Hippocampal formation (tissue), 2 donors: ENCODE results near the gene FAM3B.
"Not testable (repeated sequence)": the region's sequence is repeated elsewhere in the genome, so short reads cannot be mapped to it uniquely, and the experiment has no call there.

Source experiments
- DNase-seq, 2 donors: peaks; one replicate each; lab custom pipeline; 2025; lab: John Stamatoyannopoulos, UW

FAM3B gene

DNA sequence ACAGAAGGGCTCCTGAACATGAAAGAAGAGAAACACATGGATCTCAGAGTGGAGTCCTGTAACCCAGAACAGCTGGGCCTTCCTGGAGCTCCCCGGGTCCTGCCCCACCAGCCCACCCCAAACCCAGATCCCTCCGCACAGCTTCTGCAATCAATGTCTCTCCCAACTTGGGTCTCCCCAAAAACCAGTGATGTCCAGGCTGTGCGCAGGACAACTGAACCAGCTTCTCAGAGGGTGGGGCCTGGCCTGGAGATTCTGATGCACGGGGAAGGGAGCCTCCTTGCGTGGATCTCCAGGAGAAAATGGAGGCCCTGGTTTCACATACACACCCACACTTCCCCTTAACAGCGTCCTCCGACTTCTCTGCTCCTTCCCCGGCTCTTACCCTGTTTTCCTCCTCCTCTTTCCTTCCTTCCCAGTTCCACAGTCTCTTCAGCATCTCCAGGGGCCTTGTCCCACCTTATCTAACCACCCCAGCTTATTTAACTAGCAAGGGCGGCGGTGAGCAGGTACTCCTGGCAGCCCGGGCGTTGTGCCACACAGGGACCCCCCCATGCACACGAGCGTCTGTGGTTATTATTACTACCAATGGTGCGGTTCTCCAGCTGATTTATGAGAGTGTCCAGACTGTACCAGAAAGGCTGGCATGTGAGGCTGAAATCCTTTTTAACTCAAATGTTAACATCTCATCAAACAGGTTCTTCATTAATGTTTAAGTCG, 34.0 kb downstream of the FAM3B start:
- DNase-seq = no peak

DNA sequence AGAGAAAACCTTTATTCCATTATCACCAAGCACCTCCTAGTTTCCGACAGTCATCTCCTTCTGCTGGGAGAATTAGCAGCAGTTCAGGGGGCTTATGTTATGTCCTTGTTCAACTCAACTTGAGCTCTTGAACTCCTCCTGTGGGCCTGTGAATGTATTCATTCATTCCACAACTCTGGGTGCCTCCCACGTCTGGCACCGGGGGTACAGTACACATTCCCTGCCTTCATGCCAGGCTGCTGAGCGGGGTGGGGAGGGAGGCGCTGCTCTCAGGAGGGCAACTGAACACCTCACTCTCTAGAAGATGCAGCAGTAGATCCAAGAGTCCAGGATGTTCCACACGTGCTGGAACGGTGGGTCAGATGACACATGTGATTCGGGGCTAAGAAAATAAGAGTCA, 40.9 kb downstream of the FAM3B start:
- DNase-seq = no peak

DNA sequence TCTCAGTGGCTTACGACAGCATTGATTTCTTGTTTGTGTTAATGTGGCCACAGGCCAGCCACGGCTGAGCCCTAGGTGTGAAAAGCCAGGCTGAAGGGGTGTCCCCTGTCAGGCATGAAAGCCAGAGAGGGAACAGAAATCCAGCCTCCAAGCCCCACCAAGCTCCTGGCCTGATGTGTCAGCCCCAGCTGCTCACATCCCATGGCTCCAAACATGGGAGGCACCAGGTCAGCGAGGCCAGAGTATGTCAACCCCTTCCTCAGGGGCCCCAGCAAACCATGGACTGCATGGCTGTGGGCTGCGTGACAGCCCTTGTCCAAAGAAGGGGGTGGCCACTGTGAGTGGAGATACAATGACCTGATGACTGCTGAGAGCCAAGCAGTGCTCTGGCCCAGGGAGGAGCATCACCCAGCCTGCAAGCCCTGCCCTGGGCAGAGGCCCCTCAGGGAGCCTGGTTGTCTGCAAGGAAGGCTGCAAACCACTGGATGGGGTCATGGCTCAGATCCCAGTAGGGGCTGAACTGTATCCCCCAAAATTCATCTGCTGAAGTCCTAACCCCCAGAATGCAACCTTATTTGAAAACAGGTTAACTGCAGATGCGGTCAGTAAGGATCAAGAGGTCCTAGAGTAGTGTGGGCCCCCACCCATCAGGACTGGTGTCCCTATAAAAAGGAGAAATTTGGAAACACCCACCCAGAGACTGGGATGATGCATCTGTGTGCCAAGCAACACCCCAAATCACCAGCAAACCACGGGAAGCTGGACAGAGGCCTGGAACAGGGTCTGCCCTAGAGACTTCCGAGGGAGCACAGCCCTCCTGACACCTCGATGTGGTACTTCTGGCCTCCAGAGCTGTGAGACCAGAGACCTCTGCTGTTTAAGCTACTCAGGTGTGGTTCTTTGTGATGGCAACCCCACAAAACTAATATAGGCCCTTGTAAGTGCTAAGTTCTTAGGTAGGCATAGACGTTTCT, 41.9 kb downstream of the FAM3B start:
- DNase-seq = no peak

DNA sequence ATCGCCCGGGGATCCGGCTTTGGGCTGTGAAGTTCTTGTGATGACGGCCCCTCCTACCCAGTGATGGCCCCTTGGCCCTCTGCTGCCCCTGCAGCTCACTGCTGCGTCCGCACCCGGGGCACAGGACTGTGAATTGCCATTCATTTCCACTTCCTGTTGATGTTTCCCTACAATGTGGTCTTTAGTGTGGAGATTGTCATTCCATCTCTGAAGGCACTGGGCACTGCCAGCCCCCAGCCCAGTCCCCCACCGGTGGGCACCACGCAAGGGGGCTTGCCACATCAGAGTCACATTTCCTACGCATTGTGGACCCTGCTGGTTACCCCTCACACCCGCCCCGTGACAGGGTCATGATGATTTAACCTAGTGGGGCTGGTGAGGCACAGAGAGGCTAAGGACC, 42.7 kb downstream of the FAM3B start:
- DNase-seq = no peak

DNA sequence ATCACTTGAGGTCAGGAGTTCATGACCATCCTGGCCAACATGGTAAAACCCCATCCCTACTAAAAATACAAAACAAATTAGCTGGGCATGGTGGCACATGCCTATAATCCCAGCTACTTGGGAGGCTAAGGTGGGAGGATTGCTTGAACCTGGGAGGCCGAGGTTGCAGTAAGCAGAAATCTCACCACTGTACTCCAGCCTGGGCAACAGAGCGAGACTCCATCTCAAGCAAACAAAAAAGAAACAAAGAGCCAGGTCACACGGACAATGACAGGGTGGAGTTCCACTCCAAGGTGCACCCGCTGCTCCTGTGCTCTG, 43.1 kb downstream of the FAM3B start:
- not testable (repeated sequence) for DNase-seq

DNA sequence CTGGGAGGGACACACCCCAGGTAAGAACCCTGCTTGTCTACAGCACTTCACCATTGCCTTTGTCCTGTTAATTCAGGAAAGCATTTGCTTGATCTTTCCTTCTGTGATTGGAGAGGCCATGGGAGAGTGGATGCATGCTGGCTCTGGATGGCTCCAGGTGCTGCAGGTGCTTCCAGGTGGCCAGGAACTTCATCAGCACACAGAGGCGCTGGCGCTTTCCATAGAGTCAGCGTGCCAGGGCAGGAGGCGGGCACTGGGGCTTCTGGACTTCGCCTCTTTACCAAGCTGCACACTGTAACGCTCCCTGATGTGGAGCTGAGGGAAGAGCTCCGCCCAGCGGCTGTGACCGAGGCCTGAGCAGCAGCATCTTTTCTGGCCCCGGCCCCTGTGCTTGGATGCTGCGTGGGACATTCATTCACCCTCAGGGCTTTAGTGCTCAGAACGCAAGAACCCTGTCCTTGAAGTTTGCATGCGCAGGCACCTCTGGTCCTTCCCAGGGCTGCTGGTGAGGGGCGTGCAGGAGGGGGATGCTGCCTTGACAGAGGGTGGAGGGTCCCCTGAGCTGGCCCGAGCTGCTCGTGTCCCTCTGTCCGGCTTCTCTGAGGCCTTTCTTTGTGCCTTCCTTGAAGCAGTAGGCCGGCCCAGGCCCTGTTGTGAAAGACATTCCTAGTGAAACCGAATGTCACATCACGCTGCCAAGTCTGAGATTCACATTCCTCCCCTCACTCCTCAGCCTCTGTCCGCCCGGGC, 43.6 kb downstream of the FAM3B start:
- DNase-seq = no peak

- DNase-seq = no peak
Observed at GRCh38 chr21:41361053-41361785, 44.6 kb downstream of the FAM3B start.

- no peak for DNase-seq
Observed at GRCh38 chr21:41361786-41362604, 45.4 kb downstream of the FAM3B start, which contains the start of gene MX2. Gene MX2, plus strand, starts transcription at chr21:41362027. Its CDS starts 14,880 bp downstream, at chr21:41376907.

GRCh38 chr21:41362605-41363369, 46.2 kb downstream of the FAM3B start:
- DNase-seq = no peak

- no peak for DNase-seq
Observed at GRCh38 chr21:41363370-41364270, 47.0 kb downstream of the FAM3B start.

DNA sequence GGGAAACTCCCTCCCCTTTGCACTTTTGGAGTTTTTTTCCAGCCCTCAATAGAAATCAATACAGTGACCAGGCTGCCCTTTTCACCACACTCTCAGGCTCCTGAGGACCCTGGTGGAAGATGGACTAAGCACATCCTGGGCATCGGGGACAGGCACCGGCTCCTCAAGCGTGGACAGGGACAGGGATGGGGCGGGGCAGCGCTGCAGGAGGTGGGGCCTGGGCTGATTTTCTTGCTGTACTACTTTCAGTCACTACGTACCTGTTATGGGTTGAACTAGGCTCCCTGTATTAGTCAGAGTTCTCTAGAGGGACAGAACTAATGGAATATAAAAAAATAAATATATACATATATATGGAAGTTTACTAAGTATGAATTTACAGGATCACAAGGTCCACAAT, 47.7 kb downstream of the FAM3B start:
- DNase-seq = no peak

DNA sequence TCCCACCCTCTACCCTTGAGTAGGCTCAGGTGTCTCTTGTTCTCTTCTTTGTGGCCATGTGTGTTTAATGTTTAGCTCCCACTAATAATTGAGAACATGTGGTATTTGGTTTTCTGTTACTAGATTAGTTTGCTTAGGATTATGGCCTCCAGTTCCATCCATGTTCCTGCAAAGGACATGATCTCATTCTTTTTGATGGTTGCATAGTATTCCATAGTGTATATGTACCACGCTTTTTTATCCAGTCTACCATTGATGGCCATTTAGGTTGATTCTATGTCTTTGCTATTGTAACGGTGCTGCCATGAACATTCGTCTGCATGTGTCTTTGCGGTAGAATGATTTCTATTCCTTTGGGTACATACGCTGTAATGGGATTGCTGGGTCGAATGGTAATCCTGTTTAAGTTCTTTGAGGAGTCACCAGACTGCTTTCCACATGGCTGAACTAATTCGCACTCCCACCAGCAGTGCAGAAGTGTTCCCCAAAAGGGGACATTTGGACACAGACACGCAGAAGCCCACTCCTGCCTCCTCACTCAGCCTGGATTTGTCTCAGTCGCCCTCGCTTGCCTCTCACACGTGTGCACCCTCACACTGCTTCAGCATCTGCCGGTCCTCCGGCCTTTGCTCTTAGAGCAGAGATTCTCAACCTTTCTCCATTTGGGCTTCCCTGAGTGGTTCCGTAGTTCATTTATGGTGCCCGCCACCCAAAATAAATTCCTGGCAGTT, 48.9 kb downstream of the FAM3B start:
- no peak for DNase-seq

DNA sequence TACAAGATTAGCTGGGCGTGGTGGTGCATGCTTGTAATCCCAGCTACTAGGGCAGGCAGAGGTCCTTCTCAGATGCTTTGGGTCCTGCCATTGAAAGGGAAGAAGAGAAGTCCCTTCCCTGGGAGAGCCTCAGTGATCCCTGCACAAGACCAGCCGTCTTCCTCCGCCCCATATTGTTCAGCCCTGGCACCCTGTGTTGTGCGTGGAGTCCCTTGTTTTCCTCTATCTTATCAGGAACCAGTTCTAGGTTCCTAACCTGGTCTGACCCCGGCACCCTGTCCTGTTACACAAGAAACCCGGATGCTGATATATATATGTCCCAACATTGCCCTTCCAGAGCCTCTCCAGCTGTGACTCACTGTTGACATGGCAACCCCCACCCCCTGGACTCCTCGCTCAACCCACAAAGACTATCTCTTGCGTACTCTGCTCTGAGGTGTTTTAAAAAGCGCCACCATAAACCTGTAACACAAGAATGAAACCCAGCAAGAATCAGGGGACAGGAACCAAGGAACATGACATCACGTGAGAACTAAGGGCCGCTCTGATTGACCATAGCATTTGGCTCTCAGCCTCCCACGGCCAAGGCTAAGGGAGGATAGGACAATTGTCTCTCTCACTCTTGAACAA, 50.0 kb downstream of the FAM3B start:
- no peak for DNase-seq

DNA sequence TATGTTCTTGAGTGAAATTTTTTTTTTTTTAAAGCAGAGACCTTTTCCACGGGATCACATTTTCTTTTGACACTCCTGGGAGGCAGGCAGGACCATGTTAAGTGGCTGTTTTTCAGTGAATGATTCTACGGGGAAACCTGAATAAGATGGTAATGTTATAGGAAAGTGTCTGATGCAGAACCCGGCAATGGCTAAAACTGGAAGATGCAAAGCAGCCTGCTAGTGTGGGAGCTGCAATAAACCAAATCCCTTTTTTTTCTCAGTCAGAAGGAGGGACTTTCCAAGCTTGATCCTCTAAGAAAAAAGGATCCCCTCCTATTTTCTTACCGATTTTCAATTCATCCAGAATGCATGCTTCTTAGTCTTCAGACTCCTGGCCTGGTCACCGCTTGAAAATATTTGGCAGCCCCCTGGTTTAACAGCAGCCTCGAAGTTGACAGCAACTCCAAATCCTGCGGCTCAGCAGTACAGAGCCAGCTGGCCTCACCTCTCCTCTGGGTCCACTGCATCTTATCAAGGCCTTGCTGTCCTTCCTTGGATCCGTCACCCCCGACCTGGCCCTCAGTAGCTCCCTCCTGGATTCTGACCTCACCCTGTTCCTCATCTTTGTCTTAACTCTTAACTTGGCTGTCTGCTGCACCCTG, 50.8 kb downstream of the FAM3B start:
- DNase-seq = no peak

- no peak for DNase-seq
Observed at GRCh38 chr21:41367945-41368734, 51.5 kb downstream of the FAM3B start.

DNA sequence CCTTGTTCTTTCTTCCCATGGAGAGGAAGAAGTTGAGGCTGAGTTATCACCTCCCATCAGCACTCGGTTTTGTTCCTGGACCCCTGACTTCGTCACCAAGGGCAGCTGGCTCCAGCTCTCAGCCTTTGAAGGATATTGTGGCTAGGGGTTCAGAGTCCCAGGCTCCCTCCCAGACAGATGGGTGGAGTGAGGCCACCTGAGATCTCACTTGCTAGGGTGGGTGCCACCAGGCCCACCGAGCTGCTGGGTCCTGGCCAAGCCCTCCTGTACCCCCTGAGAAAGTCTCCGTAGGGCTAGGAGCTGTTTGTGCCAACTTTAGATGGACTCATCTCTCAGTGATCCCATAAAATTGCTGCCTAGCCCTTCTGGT, 52.1 kb downstream of the FAM3B start:
- no peak for DNase-seq
